Fibroblast of lung (primary cell): ENCODE results near the gene AP4B1. TPM values are rescaled to one million over a fixed set of nuclear protein-coding genes. Genes with fewer than 3 reads are reported as not detected.

ENCODE experiments used
- DNase-seq, 2 donors: peaks; one replicate each; pipeline versions ENCODE4 v3.0.0 to v3.0.0-alpha.2; 2010; ENCODE audit warnings: low read depth in 2 of 2
- H2AFZ ChIP-seq: 2 replicates; pipeline ENCODE4 v1.5.1; 2012; ENCODE audit warnings: low read length, control low read depth, inconsistent platforms
- H3K27ac ChIP-seq: 2 replicates; pipeline ENCODE4 v1.5.1; 2011; ENCODE audit warnings: low read length, control low read depth; ENCODE audit not compliant: insufficient read depth
- H3K27me3 ChIP-seq: 2 replicates; pipeline ENCODE4 v1.5.1; 2011; ENCODE audit warnings: mild to moderate bottlenecking, low read length; ENCODE audit not compliant: control insufficient read depth, insufficient read depth
- H3K36me3 ChIP-seq: 2 replicates; pipeline ENCODE4 v1.5.1; 2011; ENCODE audit warnings: low read length; ENCODE audit not compliant: control insufficient read depth, insufficient read depth
- H3K4me1 ChIP-seq: 2 replicates; pipeline ENCODE4 v1.5.1; 2011; ENCODE audit warnings: low read length; ENCODE audit not compliant: control insufficient read depth, insufficient read depth; ENCODE audit errors: extremely low read depth
- H3K4me2 ChIP-seq: 2 replicates; pipeline ENCODE4 v1.5.1; 2011; ENCODE audit warnings: low read length, control low read depth; ENCODE audit not compliant: insufficient read depth; ENCODE audit errors: extremely low read depth
- H3K4me3 ChIP-seq, 4 experiments: fragments of 200-600 bp in 1 of 4; sonication (generic) in 1 of 4; replicated peaks in 1 of 4; 2 replicates each; pipeline ENCODE4 v1.5.1; 2011 to 2016; ENCODE audit warnings: low read length in 4 of 4, low read depth in 3 of 4, mild to moderate bottlenecking in 3 of 4, control low read depth in 2 of 4, inconsistent platforms in 1 of 4, mixed read lengths in 1 of 4; ENCODE audit not compliant: insufficient read depth in 1 of 4; ENCODE audit errors: control extremely low read depth in 1 of 4
- H3K79me2 ChIP-seq: 2 replicates; pipeline ENCODE4 v1.5.1; 2012; ENCODE audit warnings: mild to moderate bottlenecking, low read length, inconsistent platforms; ENCODE audit not compliant: control insufficient read depth, insufficient read depth
- H3K9ac ChIP-seq: 2 replicates; pipeline ENCODE4 v1.5.1; 2011; ENCODE audit warnings: mild to moderate bottlenecking, low read length, control low read depth; ENCODE audit not compliant: insufficient read depth
- H3K9me3 ChIP-seq: 2 replicates; pipeline ENCODE4 v1.5.1; 2012; ENCODE audit warnings: low read depth, low read length; ENCODE audit not compliant: control insufficient read depth, insufficient read depth
- H4K20me1 ChIP-seq: 2 replicates; pipeline ENCODE4 v1.5.1; 2011; ENCODE audit warnings: low read length; ENCODE audit not compliant: control insufficient read depth, insufficient read depth; ENCODE audit errors: extremely low read depth
- CTCF ChIP-seq, 2 donors: IDR thresholded peaks in 1 of 2; conservative IDR thresholded peaks in 1 of 2; 1 replicate in 1 of 2; 2 replicates in 1 of 2; pipeline ENCODE4 v1.5.1; 2011 to 2012; ENCODE audit warnings: low read length in 2 of 2, control low read depth in 1 of 2, inconsistent platforms in 1 of 2, low read depth in 1 of 2, mild to moderate bottlenecking in 1 of 2
- EZH2 ChIP-seq: IDR thresholded peaks from 2 replicates; pipeline ENCODE4 v1.5.1; 2012; ENCODE audit warnings: low read length, control low read depth, mild to moderate bottlenecking; ENCODE audit errors: missing control alignments
- polyA plus RNA-seq, 2 donors: library from polyadenylated mRNA; depleted of rRNA in 1 of 2; stranded (reverse) in 1 of 2; unstranded in 1 of 2; fragments of >200 nt; gene quantifications; 2 replicates each; pipeline ENCODE4 v1.2.1, GENCODE V29; 2011 to 2012; ENCODE audit warnings: missing spikeins in 1 of 2
- total RNA-seq: library from RNA; depleted of rRNA; stranded (reverse); fragments of >200 nt; gene quantifications from 2 replicates; pipeline ENCODE4 v1.2.1, GENCODE V29; 2014

Gene AP4B1
- total and polyA plus RNA-seq, 2 donors (not counting 1 experiment from before 2014, with no cell fraction given) = 11.7 to 16.8 TPM

GRCh38 chr1:113860891-113861290 is 43.7 kb downstream of the AP4B1 start:
- H3K27me3 ChIP-seq = no peaks in the 10 kb centered on the region
- H3K4me1 ChIP-seq = peaks cover 12% of the 10 kb centered on the region
- H3K4me2 ChIP-seq = peak overlapping the region; percentile 60
- no peaks in the 10 kb centered on the region for H3K9me3 ChIP-seq
- no peaks in the 10 kb centered on the region for H4K20me1 ChIP-seq
- H3K27ac ChIP-seq = peak overlapping the region; percentile 86
- no peak for TF ChIP-seq EZH2
- TF ChIP-seq CTCF (conservative IDR thresholded peaks at IDR 0.05 in 1 of 2, IDR thresholded peaks at IDR 0.05 in 1 of 2; ENCODE audit: low read depth in 1 of 2, low read length in 2 of 2) = no peak
- peak overlapping the region; percentile 26 for H3K9ac ChIP-seq
- peak overlapping the region; percentile 96 for H2AFZ ChIP-seq
- H3K36me3 ChIP-seq = no peaks in the 10 kb centered on the region
- peak overlapping the region in 1 of 4 experiments; percentile 13 for H3K4me3 ChIP-seq
- DNase-seq = peak; percentile 55 to 85
- no peaks in the 10 kb centered on the region for H3K79me2 ChIP-seq

GRCh38 chr1:113859478-113860175 is 45.0 kb downstream of the AP4B1 start:
- TF ChIP-seq EZH2 = no peak
- no peak for TF ChIP-seq CTCF (conservative IDR thresholded peaks at IDR 0.05 in 1 of 2, IDR thresholded peaks at IDR 0.05 in 1 of 2; ENCODE audit: low read depth in 1 of 2, low read length in 2 of 2)
- Histone ChIP-seq H3K27ac (no peak overlapping the region), H3K9me3 (no peaks in the 10 kb centered on the region), H3K27me3 (no peaks in the 10 kb centered on the region), H3K79me2 (no peaks in the 10 kb centered on the region), H3K36me3 (no peaks in the 10 kb centered on the region), H3K4me2 (peak overlapping the region; percentile 30), H2AFZ (peak overlapping the region; percentile 87), H3K4me3 (no peak overlapping the region), H3K4me1 (peaks cover 12% of the 10 kb centered on the region), H4K20me1 (no peaks in the 10 kb centered on the region), H3K9ac (no peak overlapping the region)
- no peak for DNase-seq

- no peaks in the 10 kb centered on the region for H4K20me1 ChIP-seq
- H3K27me3 ChIP-seq = no peaks in the 10 kb centered on the region
- TF ChIP-seq EZH2 (no peak), CTCF (conservative IDR thresholded peaks at IDR 0.05 in 1 of 2, IDR thresholded peaks at IDR 0.05 in 1 of 2; ENCODE audit: low read depth in 1 of 2, low read length in 2 of 2) (no peak)
- no peak overlapping the region for H3K4me3 ChIP-seq
- H3K27ac ChIP-seq = no peak overlapping the region
- H3K9me3 ChIP-seq = no peaks in the 10 kb centered on the region
- no peak overlapping the region for H2AFZ ChIP-seq
- no peaks in the 10 kb centered on the region for H3K79me2 ChIP-seq
- H3K4me2 ChIP-seq = no peak overlapping the region
- H3K4me1 ChIP-seq = peaks cover 12% of the 10 kb centered on the region
- H3K9ac ChIP-seq = no peak overlapping the region
- no peaks in the 10 kb centered on the region for H3K36me3 ChIP-seq
- no peak for DNase-seq
Observed at GRCh38 chr1:113858982-113859381, 45.6 kb downstream of the AP4B1 start.
